ENCODE results near the gene SUGCT. TPM values are rescaled to one million over a fixed set of nuclear protein-coding genes. Genes with fewer than 3 reads are reported as not detected.

Gene SUGCT
- total RNA-seq, 1 experiment from 2014 or later = 1.5 TPM

GRCh38 chr7:40876601-40877000 is 741.8 kb downstream of the SUGCT start:
- H3K27ac ChIP-seq (ENCODE audit: low read depth, low read length, poor library complexity, severe bottlenecking) = no peak overlapping the region
- no peak for DNase-seq (ENCODE audit: low spot score)
- H3K27me3 ChIP-seq (replicated peaks; ENCODE audit: insufficient read depth, low read depth, low read length, poor library complexity) = no peaks in the 10 kb centered on the region
- TF ChIP-seq CTCF (conservative IDR thresholded peaks at IDR 0.05; ENCODE audit: low read depth, low read length) = no peak
- TF ChIP-seq EZH2 (IDR thresholded peaks at IDR 0.05; ENCODE audit: borderline replicate concordance, low read depth, low read length, poor library complexity, severe bottlenecking) = no peak
- H3K36me3 ChIP-seq (ENCODE audit: insufficient read depth, low read length, poor library complexity, severe bottlenecking) = no peaks in the 10 kb centered on the region
- ChIA-PET CTCF (no interaction called here), POLR2A (ENCODE audit: low non-redundant PET) (no interaction called here)
- H3K4me1 ChIP-seq (ENCODE audit: insufficient read depth, low read length, poor library complexity, severe bottlenecking) = no peaks in the 10 kb centered on the region
- H3K9me3 ChIP-seq (ENCODE audit: low read depth, low read length, poor library complexity, severe bottlenecking) = no peaks in the 10 kb centered on the region
- no peak overlapping the region for H3K4me3 ChIP-seq (ENCODE audit: low read depth, low read length, poor library complexity, severe bottlenecking)
- intact Hi-C loops (cut with micrococcal nuclease; ENCODE audit: unreplicated experiment) = no loop called here
- BruUV-seq (replicated peaks) = no TSS peak

DNA sequence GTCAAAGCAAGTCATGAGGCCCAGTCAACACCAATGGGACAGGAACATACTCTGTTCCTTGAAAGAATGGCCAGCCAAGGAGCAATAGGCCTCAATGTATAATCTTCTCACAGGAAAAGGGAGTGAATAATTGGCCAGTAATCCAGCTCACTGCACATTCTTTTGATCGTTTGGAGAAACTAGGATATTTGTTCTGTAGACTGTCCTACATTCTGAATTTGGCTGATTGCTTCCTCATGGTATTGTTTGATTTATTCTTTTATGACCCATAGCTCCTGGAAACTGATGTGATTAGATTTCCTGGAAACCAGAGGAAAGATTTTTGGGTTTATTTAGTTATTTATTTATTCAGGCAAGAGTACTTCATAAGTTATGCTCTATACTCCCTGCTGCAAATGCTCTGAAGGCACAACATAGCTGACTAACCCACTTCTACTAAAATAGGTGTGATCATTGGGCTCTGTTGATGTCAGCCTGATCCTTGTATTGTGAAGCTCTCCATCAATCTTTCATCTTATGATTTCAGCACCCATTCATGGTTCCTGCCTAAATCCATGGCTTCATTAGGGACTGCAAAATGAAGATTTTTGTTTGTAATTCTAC is 745.2 kb downstream of the SUGCT start:
- Histone ChIP-seq H3K4me1 (ENCODE audit: insufficient read depth, low read length, poor library complexity, severe bottlenecking) (no peaks in the 10 kb centered on the region), H3K27me3 (replicated peaks; ENCODE audit: insufficient read depth, low read depth, low read length, poor library complexity) (no peaks in the 10 kb centered on the region), H3K9me3 (ENCODE audit: low read depth, low read length, poor library complexity, severe bottlenecking) (no peaks in the 10 kb centered on the region), H3K36me3 (ENCODE audit: insufficient read depth, low read length, poor library complexity, severe bottlenecking) (no peaks in the 10 kb centered on the region), H3K4me3 (ENCODE audit: low read depth, low read length, poor library complexity, severe bottlenecking) (no peak overlapping the region), H3K27ac (ENCODE audit: low read depth, low read length, poor library complexity, severe bottlenecking) (no peak overlapping the region)
- intact Hi-C loops (cut with micrococcal nuclease; ENCODE audit: unreplicated experiment) = no loop called here
- BruUV-seq (replicated peaks) = no TSS peak
- no peak for DNase-seq (ENCODE audit: low spot score)
- POLR2A ChIA-PET (ENCODE audit: low non-redundant PET) = no interaction called here
- CTCF ChIA-PET = no interaction called here
- TF ChIP-seq CTCF (conservative IDR thresholded peaks at IDR 0.05; ENCODE audit: low read depth, low read length) (no peak), EZH2 (IDR thresholded peaks at IDR 0.05; ENCODE audit: borderline replicate concordance, low read depth, low read length, poor library complexity, severe bottlenecking) (no peak)

- Histone ChIP-seq H3K36me3 (ENCODE audit: insufficient read depth, low read length, poor library complexity, severe bottlenecking) (no peaks in the 10 kb centered on the region), H3K4me3 (ENCODE audit: low read depth, low read length, poor library complexity, severe bottlenecking) (no peak overlapping the region), H3K4me1 (ENCODE audit: insufficient read depth, low read length, poor library complexity, severe bottlenecking) (no peaks in the 10 kb centered on the region), H3K9me3 (ENCODE audit: low read depth, low read length, poor library complexity, severe bottlenecking) (no peaks in the 10 kb centered on the region), H3K27me3 (replicated peaks; ENCODE audit: insufficient read depth, low read depth, low read length, poor library complexity) (no peaks in the 10 kb centered on the region), H3K27ac (ENCODE audit: low read depth, low read length, poor library complexity, severe bottlenecking) (no peak overlapping the region)
- intact Hi-C loops (cut with micrococcal nuclease; ENCODE audit: unreplicated experiment) = no loop called here
- ChIA-PET POLR2A (ENCODE audit: low non-redundant PET) (no interaction called here), CTCF (no interaction called here)
- no peak for TF ChIP-seq EZH2 (IDR thresholded peaks at IDR 0.05; ENCODE audit: borderline replicate concordance, low read depth, low read length, poor library complexity, severe bottlenecking)
- no peak for TF ChIP-seq CTCF (conservative IDR thresholded peaks at IDR 0.05; ENCODE audit: low read depth, low read length)
- DNase-seq (ENCODE audit: low spot score) = no peak
- no TSS peak for BruUV-seq (replicated peaks)
Observed at GRCh38 chr7:40880581-40880980, 745.8 kb downstream of the SUGCT start.

Data from A673 (cell line).